ENCODE data around the gene ARPC1B. TPM values are rescaled to one million over a fixed set of nuclear protein-coding genes. Genes with fewer than 3 reads are reported as not detected.

Gene ARPC1B
- total and polyA plus RNA-seq, 4 donors: 43.9 to 182 (median 112) TPM

- 80% methylated on average over 9 of the region's 9 CpGs for WGBS
- Histone ChIP-seq H3K36me3 (ENCODE audit: control insufficient read depth in 4 of 4, insufficient read depth in 3 of 4, low read depth in 1 of 4, low read length in 3 of 4) (peaks cover 4 to 18% (median 7%) of the 10 kb centered on the region in 4 donors), H3K27me3 (ENCODE audit: control insufficient read depth in 4 of 4, insufficient read depth in 4 of 4, low read length in 3 of 4) (no peaks in the 10 kb centered on the region), H3K27ac (ENCODE audit: low read depth in 1 of 2, low read length in 2 of 2) (no peak overlapping the region), H3K9ac (ENCODE audit: low read depth in 1 of 2, low read length in 2 of 2) (no peak overlapping the region), H3K4me3 (ENCODE audit: low read depth in 1 of 3, low read length in 3 of 3) (no peak overlapping the region), H3K9me3 (ENCODE audit: control insufficient read depth in 4 of 4, low read length in 3 of 4) (no peaks in the 10 kb centered on the region), H3K4me1 (ENCODE audit: control insufficient read depth in 4 of 4, insufficient read depth in 4 of 4, low read length in 3 of 4) (peaks cover 3 to 19% (median 13%) of the 10 kb centered on the region in 4 donors)
- TF ChIP-seq ZBTB33 (IDR thresholded peaks at IDR 0.05): no peak
- no peak for TF ChIP-seq JUND (IDR thresholded peaks at IDR 0.05)
- no peak for DNase-seq (ENCODE audit: low spot score)
Measured at GRCh38 chr7:99369767-99370391, 4.7 kb upstream of the ARPC1B start.

GRCh38 chr7:99371376-99371920 is 3.1 kb upstream of the ARPC1B start:
- H3K27ac ChIP-seq (ENCODE audit: low read depth in 1 of 2, low read length in 2 of 2): no peak overlapping the region
- DNase-seq (ENCODE audit: low spot score): no peak
- WGBS: 96% methylated on average over 11 of the region's 11 CpGs

More at GRCh38 chr7:99371376-99371920, 3.1 kb upstream of the ARPC1B start:
- no peak for TF ChIP-seq CTCF (IDR thresholded peaks at IDR 0.05; ENCODE audit: low read depth, low read length, missing input control)
- TF ChIP-seq RXRA (IDR thresholded peaks at IDR 0.05): no peak
- TF ChIP-seq YY1 (IDR thresholded peaks at IDR 0.05): no peak
- TF ChIP-seq FOXA1 (IDR thresholded peaks at IDR 0.05): no peak
- TF ChIP-seq SP1 (IDR thresholded peaks at IDR 0.05): no peak
- no peak for TF ChIP-seq ZBTB33 (IDR thresholded peaks at IDR 0.05)
- TF ChIP-seq TAF1 (conservative IDR thresholded peaks at IDR 0.05): no peak
- no peak for TF ChIP-seq RAD21 (IDR thresholded peaks at IDR 0.05)
- no peak for TF ChIP-seq FOXA2 (IDR thresholded peaks at IDR 0.05)
- TF ChIP-seq REST (IDR thresholded peaks at IDR 0.05): no peak
- no peak overlapping the region for H3K4me3 ChIP-seq (ENCODE audit: low read depth in 1 of 3, low read length in 3 of 3)
- no peaks in the 10 kb centered on the region for H3K27me3 ChIP-seq (ENCODE audit: control insufficient read depth in 4 of 4, insufficient read depth in 4 of 4, low read length in 3 of 4)
- no peak overlapping the region for H3K9ac ChIP-seq (ENCODE audit: low read depth in 1 of 2, low read length in 2 of 2)
- no peaks in the 10 kb centered on the region for H3K9me3 ChIP-seq (ENCODE audit: control insufficient read depth in 4 of 4, low read length in 3 of 4)
- peaks cover 0 to 7% (median 3%) of the 10 kb centered on the region in 4 donors for H3K36me3 ChIP-seq (ENCODE audit: control insufficient read depth in 4 of 4, insufficient read depth in 3 of 4, low read depth in 1 of 4, low read length in 3 of 4)
- H3K4me1 ChIP-seq (ENCODE audit: control insufficient read depth in 4 of 4, insufficient read depth in 4 of 4, low read length in 3 of 4): peaks cover 7 to 23% (median 14%) of the 10 kb centered on the region in 4 donors

Data from liver (tissue), 9 donors.